ENCODE results near the gene KIF3A.

DNA sequence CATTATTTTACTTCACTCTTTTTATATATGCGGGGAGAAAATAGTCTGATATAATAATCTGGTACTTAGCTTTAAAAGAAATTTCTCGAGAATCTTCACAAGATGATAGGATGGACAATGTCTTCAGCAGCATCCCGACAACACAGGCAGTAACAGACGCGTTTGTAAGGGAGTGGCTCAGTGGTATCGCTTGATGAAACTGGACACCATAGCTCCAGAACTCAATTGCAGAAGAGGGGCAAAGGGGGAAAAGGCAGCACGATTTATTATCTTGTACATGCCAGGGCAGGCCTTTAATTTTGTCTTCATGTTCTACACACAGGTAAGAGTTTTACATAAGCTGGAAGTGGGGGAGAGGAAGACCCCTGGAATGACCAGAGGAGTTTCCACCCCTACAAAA, 47.8 kb downstream of the KIF3A start:
- TF ChIP-seq, protein P1, sequence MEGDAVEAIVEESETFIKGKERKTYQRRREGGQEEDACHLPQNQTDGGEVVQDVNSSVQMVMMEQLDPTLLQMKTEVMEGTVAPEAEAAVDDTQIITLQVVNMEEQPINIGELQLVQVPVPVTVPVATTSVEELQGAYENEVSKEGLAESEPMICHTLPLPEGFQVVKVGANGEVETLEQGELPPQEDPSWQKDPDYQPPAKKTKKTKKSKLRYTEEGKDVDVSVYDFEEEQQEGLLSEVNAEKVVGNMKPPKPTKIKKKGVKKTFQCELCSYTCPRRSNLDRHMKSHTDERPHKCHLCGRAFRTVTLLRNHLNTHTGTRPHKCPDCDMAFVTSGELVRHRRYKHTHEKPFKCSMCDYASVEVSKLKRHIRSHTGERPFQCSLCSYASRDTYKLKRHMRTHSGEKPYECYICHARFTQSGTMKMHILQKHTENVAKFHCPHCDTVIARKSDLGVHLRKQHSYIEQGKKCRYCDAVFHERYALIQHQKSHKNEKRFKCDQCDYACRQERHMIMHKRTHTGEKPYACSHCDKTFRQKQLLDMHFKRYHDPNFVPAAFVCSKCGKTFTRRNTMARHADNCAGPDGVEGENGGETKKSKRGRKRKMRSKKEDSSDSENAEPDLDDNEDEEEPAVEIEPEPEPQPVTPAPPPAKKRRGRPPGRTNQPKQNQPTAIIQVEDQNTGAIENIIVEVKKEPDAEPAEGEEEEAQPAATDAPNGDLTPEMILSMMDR (IDR thresholded peaks at IDR 0.05) = no peak
- no peak for TF ChIP-seq POLR2A (IDR thresholded peaks at IDR 0.05)

All from esophagus squamous epithelium (tissue), 4 donors.